ENCODE results near the gene GPC1.

The GPC1 gene

DNA sequence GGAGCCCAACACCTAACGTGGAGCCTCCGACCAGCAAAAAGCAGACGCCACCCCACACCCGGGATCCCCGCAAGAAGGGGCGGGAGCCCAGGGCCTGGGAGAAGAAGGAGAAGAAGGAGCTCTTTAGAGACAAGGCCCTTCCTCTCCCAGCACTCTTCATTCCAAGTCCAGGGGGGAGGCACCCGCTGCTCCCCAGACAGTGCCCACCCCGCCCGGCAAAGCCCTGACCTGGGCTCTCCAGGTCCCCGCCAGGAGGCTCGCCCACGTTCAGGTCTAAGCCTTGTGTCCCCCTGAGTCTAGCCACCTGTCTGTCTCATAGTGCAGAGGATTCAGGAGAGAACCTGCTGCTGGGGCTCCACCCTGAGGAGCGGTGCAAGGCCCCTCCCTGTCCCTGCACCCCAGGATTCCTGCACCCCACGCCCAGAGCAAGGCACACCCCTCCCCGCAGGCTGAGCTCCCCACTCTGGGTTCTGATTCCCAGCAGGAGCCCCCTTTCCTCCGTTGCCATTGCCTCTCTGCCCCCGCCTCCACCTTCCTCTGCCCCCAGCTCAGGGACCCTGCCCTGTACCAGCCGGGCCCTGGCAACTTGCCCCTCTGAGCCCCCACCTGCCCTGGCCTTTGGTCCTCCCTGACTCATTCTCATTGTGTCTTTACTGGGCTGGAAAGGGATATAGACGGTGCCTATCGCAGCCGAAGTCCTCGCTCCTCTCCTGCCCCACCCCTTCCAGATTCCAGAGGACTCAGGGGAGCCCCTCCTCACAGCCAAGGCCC, 33.5 kb upstream of the GPC1 start:
- no peak for ATAC-seq

DNA sequence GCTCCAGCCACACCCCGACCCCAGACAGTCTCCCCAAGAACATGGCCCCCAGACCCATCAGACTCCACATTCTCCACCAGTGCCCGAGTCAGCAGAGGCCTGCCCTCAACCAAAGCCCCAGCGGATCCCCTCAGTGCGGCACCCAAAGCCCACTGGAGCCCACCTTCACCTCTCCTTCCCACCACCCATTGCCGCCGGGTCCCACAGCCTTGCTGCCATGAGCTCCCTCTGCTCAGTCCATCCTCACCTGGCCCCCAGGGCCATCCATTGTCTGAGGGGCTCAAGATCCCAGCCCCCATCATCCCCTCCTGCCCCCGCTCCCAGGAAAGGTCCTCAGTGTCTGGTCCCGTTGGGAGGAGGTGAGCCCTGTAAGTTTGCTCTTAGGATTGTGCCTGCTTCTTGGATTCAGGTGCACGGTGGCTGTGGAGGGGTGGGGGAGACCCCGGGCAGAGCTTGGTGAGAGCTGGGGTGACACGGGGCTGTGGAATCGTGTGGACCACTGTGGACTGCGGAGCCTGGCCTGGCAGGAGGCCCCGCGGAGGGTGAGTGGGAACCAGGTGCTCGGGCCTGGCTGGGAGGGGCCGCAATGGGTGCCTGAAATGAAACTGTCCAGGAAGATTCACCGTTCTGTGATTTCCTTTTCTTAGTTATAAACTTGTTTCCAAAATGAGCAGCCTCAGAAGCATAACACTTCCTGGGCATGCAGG, 32.7 kb upstream of the GPC1 start:
- ATAC-seq = no peak
- no peak for TF ChIP-seq BACH2 (CRISPR knock-in tag; IDR thresholded peaks at IDR 0.05; ENCODE audit: borderline replicate concordance)
- TF ChIP-seq OSR1 (CRISPR knock-in tag; IDR thresholded peaks at IDR 0.05) = no peak
- TF ChIP-seq ZC3H10 (CRISPR knock-in tag; IDR thresholded peaks at IDR 0.05) = no peak
- no peak for TF ChIP-seq ZNF8 (CRISPR knock-in tag; IDR thresholded peaks at IDR 0.05)
- TF ChIP-seq CSDC2 (CRISPR knock-in tag; IDR thresholded peaks at IDR 0.05) = no peak
- no peak for TF ChIP-seq TOX (CRISPR knock-in tag; IDR thresholded peaks at IDR 0.05; ENCODE audit: borderline replicate concordance)
- no peak for TF ChIP-seq ZNF70 (CRISPR knock-in tag; IDR thresholded peaks at IDR 0.05)
- TF ChIP-seq, protein P1, sequence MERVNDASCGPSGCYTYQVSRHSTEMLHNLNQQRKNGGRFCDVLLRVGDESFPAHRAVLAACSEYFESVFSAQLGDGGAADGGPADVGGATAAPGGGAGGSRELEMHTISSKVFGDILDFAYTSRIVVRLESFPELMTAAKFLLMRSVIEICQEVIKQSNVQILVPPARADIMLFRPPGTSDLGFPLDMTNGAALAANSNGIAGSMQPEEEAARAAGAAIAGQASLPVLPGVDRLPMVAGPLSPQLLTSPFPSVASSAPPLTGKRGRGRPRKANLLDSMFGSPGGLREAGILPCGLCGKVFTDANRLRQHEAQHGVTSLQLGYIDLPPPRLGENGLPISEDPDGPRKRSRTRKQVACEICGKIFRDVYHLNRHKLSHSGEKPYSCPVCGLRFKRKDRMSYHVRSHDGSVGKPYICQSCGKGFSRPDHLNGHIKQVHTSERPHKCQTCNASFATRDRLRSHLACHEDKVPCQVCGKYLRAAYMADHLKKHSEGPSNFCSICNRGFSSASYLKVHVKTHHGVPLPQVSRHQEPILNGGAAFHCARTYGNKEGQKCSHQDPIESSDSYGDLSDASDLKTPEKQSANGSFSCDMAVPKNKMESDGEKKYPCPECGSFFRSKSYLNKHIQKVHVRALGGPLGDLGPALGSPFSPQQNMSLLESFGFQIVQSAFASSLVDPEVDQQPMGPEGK (CRISPR knock-in tag; IDR thresholded peaks at IDR 0.05; ENCODE audit: borderline replicate concordance) = no peak

More for the DNA sequence above, 33.5 kb upstream of the GPC1 start:
- no peak for TF ChIP-seq RARB (CRISPR knock-in tag; IDR thresholded peaks at IDR 0.05)
- TF ChIP-seq TCF4 (CRISPR knock-in tag; IDR thresholded peaks at IDR 0.05; ENCODE audit: borderline replicate concordance) = no peak
- TF ChIP-seq, protein P2, sequence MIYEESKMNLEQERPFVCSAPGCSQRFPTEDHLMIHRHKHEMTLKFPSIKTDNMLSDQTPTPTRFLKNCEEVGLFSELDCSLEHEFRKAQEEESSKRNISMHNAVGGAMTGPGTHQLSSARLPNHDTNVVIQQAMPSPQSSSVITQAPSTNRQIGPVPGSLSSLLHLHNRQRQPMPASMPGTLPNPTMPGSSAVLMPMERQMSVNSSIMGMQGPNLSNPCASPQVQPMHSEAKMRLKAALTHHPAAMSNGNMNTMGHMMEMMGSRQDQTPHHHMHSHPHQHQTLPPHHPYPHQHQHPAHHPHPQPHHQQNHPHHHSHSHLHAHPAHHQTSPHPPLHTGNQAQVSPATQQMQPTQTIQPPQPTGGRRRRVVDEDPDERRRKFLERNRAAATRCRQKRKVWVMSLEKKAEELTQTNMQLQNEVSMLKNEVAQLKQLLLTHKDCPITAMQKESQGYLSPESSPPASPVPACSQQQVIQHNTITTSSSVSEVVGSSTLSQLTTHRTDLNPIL (CRISPR knock-in tag; IDR thresholded peaks at IDR 0.05; ENCODE audit: low read depth) = no peak
- no peak for TF ChIP-seq CSDC2 (CRISPR knock-in tag; IDR thresholded peaks at IDR 0.05)
- TF ChIP-seq ZFP30 (CRISPR knock-in tag; IDR thresholded peaks at IDR 0.05) = no peak
- no peak for TF ChIP-seq TOX (CRISPR knock-in tag; IDR thresholded peaks at IDR 0.05; ENCODE audit: borderline replicate concordance)
- TF ChIP-seq, protein P1 (CRISPR knock-in tag; IDR thresholded peaks at IDR 0.05; ENCODE audit: borderline replicate concordance) = no peak
- TF ChIP-seq BACH2 (CRISPR knock-in tag; IDR thresholded peaks at IDR 0.05; ENCODE audit: borderline replicate concordance) = no peak
- TF ChIP-seq GLIS3 (CRISPR knock-in tag; IDR thresholded peaks at IDR 0.05) = no peak
- no peak for TF ChIP-seq ARNTL (CRISPR knock-in tag; IDR thresholded peaks at IDR 0.05; ENCODE audit: borderline replicate concordance, low read depth)
- no peak for TF ChIP-seq ZFP3 (CRISPR knock-in tag; IDR thresholded peaks at IDR 0.05)

DNA sequence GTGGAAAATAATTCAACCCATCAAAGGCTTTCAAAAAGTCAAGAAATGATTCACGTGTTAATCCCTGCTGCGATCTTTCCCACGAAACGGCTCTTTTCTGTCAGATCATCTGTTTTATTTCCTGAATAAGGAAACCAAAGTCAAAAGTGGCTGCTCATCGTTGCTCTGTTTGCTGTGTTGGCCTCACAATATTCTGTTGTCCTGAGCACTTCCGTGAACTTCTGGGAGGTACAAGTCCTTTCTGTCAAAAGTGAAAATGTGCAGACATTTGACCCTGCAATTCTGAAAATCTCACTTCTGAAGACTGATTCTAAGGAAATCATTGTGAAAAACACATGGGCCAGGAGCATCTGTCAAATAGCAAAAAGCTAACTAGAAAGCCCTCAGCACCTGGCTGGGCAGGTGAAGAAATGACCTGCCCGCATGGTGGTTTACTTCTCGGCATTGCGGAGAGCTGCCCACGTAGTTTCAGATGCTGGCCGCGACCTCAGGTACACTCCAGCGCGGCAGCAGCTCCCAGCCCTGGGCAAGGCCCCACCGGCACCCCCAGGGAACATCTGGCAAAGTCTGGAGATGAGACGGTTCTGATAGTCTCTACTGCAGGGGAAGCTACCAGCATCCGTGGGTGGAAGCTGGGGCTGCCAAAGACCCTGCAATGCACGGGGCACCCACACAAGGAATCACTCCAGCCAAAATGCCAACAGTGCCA, 31.9 kb upstream of the GPC1 start:
- no peak for ATAC-seq

DNA sequence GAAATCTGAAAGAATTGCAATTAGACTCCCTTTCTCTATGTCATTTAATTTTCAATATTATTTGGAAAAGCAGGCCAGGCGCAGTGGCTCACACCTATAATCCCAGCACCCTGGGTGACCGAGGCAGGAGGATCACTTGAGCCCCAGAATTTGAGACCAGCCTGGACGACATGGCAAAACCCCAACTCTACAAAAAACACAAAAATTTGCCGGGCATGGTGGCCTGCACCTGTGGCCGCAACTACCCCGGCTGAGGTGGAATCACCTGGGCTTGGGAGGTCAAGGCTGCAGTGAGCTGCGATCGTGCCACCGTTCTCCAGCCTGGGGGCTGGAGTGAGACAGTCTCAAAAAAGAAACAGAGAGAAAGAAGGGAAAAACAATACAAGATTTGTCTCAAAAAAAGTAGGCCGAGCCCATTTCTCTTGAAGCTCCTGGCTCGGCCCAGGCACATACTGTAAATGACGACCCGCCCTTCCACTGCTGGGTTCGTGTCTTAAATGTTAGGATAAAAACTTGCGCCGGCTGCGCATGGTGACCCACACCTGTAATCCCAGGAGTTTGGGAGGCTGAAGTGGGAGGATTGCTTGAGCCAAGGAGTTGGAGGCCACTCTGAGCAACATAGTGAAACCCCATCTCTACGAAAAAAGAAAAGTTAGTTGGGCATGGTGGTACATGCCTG, 31.1 kb upstream of the GPC1 start:
- ATAC-seq = no peak
- TF ChIP-seq, protein P2 (CRISPR knock-in tag; IDR thresholded peaks at IDR 0.05; ENCODE audit: low read depth) = no peak
- TF ChIP-seq, protein P3, sequence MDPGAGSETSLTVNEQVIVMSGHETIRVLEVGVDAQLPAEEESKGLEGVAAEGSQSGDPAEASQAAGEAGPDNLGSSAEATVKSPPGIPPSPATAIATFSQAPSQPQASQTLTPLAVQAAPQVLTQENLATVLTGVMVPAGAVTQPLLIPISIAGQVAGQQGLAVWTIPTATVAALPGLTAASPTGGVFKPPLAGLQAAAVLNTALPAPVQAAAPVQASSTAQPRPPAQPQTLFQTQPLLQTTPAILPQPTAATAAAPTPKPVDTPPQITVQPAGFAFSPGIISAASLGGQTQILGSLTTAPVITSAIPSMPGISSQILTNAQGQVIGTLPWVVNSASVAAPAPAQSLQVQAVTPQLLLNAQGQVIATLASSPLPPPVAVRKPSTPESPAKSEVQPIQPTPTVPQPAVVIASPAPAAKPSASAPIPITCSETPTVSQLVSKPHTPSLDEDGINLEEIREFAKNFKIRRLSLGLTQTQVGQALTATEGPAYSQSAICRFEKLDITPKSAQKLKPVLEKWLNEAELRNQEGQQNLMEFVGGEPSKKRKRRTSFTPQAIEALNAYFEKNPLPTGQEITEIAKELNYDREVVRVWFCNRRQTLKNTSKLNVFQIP (CRISPR knock-in tag; IDR thresholded peaks at IDR 0.05; ENCODE audit: borderline replicate concordance, low read depth) = no peak
- TF ChIP-seq ZNF565 (CRISPR knock-in tag; conservative IDR thresholded peaks at IDR 0.05; ENCODE audit: low read depth) = no peak
- TF ChIP-seq BACH2 (CRISPR knock-in tag; IDR thresholded peaks at IDR 0.05; ENCODE audit: borderline replicate concordance) = no peak
- TF ChIP-seq ZC3H10 (CRISPR knock-in tag; IDR thresholded peaks at IDR 0.05) = no peak
- TF ChIP-seq CSDC2 (CRISPR knock-in tag; IDR thresholded peaks at IDR 0.05) = no peak
- TF ChIP-seq, protein P1 (CRISPR knock-in tag; IDR thresholded peaks at IDR 0.05; ENCODE audit: borderline replicate concordance) = no peak
- TF ChIP-seq ZNF70 (CRISPR knock-in tag; IDR thresholded peaks at IDR 0.05) = no peak
- no peak for TF ChIP-seq GLIS3 (CRISPR knock-in tag; IDR thresholded peaks at IDR 0.05)
- TF ChIP-seq ESRRG (CRISPR knock-in tag; IDR thresholded peaks at IDR 0.05) = no peak
- TF ChIP-seq RARB (CRISPR knock-in tag; IDR thresholded peaks at IDR 0.05) = no peak
- no peak for TF ChIP-seq TOX (CRISPR knock-in tag; IDR thresholded peaks at IDR 0.05; ENCODE audit: borderline replicate concordance)
- no peak for TF ChIP-seq ZFP3 (CRISPR knock-in tag; IDR thresholded peaks at IDR 0.05)

More for the DNA sequence above, 31.9 kb upstream of the GPC1 start:
- TF ChIP-seq ESRRG (CRISPR knock-in tag; IDR thresholded peaks at IDR 0.05) (no peak), SNAI2 (CRISPR knock-in tag; IDR thresholded peaks at IDR 0.05) (no peak)
